Ovary (tissue), 9 donors: ENCODE results near the gene ANTXR1. TPM values are rescaled to one million over a fixed set of nuclear protein-coding genes. Genes with fewer than 3 reads are reported as not detected.

Experiments
- DNase-seq, 5 donors: peaks; one replicate each; pipeline ENCODE4 v3.0.0-alpha.2; 2019 to 2020
- H3K27ac ChIP-seq, 2 donors: fragments of 200-600 bp; one replicate each; pipeline versions ENCODE4 v1.5.1 to v1.8.0; 2019 to 2022
- H3K27me3 ChIP-seq: fragments of 200-600 bp; one replicate; pipeline ENCODE4 v1.8.0; 2022
- H3K36me3 ChIP-seq: fragments of 200-600 bp; sonication (generic); one replicate; pipeline ENCODE4 v1.5.1; 2019
- H3K4me1 ChIP-seq: one replicate; pipeline ENCODE4 v1.8.1; 2013; ENCODE audit warnings: mild to moderate bottlenecking, moderate library complexity; ENCODE audit not compliant: insufficient read depth
- H3K4me3 ChIP-seq: fragments of 200-600 bp; sonication (generic); one replicate; pipeline ENCODE4 v1.5.1; 2017
- H3K9me3 ChIP-seq, 2 donors: fragments of 200-600 bp in 1 of 2; sonication (generic) in 1 of 2; one replicate each; pipeline versions ENCODE4 v1.5.1 to v1.8.1; 2013 to 2019; ENCODE audit warnings: mild to moderate bottlenecking in 1 of 2, moderate library complexity in 1 of 2
- EP300 ChIP-seq: sonication (generic); formaldehyde crosslinking; IDR thresholded peaks from one replicate; pipeline ENCODE4 v1.6.1; 2017; ENCODE audit warnings: antibody characterized with exemption
- POLR2A ChIP-seq: fragments of 450-650 bp; IDR thresholded peaks from one replicate; pipeline ENCODE4 v1.6.1; 2017; ENCODE audit warnings: antibody characterized with exemption, mild to moderate bottlenecking, moderate library complexity
- WGBS, 3 donors: extraction: QIAGEN DNeasy Blood & Tissue Kit in 1 of 3; methylation state at CpG; one replicate each; pipeline versions ENCODE4 v1.1.5 to v1.1.7; 2013 to 2017; 5-methylcytosine and 5-hydroxymethylcytosine counted together
- intact Hi-C, 4 donors: fragments of 100-400 bp; cut with DNase I; formaldehyde crosslinking; loops; one replicate each; pipeline versions ENCODE4 v1.11.0 to v1.15.1; 2022 to 2023
- polyA plus RNA-seq, 2 donors: library from polyadenylated mRNA; stranded (reverse); fragments of 200-250 nt in 1 of 2; fragments of 350-450 nt in 1 of 2; fragmentation: Illumina TruSeq in 1 of 2; extraction: RNeasy Lipid Tissue Mini Kit (QIAGEN cat#74804) in 1 of 2; gene quantifications; one replicate each; pipeline ENCODE4 v1.2.3, GENCODE V29; 2013 to 2014
- total RNA-seq, 7 donors: library from RNA; depleted of rRNA in 2 of 7; stranded (reverse); fragments of >200 nt in 2 of 7; fragmentation: NEBNext Ultra II Directional in 3 of 7; extraction: Animal tissue kit (Norgen Biotek cat#: 25700) in 3 of 7; gene quantifications; one replicate each; pipeline versions ENCODE4 v1.1.0 to v1.2.4, GENCODE V29; 2016 to 2023
- TF ChIP-seq, protein P1 (sequence below), 3 donors: fragments of 450-650 bp in 2 of 3; fragments of 200-600 bp in 1 of 3; IDR thresholded peaks; one replicate each; pipeline versions ENCODE4 v1.5.1 to v1.8.0; 2016 to 2022; ENCODE audit warnings: antibody characterized with exemption in 3 of 3, mild to moderate bottlenecking in 1 of 3
- donor health status: DM: no; HTN: no; CAD: no; lungs with moderate emphysema.
- donor health status: DM: no; HTN: no; CAD: no.
- donor health status: Bipolar disorder and iron deficiency.
- donor health status: DM: yes; HTN: yes; CAD: no.
- donor health status: DM: no; HTN: no; CAD: no.
- donor health status: DM: yes; HTN: yes; CAD: no.

Gene ANTXR1
- total and polyA plus RNA-seq, 9 donors, result 73.0 to 276 (median 152) TPM

DNA sequence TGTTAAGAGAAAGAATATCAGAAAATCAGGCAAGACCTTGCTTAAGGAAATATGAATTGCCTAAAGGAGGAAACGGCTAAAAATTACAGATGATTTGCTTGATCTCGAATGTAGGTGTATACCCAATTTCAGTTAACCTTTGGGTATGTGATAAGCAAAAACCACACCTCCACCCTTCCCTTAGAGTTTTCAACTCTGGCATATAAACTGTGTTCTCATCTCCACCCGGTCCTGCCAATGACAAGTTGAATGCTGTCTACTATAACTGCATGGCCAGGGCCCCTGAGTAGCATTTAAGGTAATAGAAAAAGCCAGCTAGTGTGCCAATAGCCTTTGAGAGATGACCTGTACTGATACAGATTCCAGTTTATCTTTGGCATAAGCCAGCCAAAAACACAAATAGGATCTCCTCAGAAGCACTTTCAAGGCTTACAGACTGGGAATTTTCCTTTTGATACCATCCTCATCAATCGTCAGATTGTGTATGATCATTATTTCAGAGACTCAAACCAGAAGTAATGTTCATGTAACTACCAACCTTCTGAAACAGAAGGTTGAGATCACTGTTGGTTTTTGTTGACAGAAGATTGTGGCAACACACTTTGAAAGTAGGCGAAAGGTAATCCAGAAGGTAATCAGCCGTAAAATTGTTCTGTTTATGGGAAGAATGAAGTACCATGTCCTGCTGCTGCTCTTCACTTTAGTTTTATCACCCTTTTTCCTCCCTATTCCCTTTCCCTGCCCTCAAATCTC is 211.0 kb downstream of the ANTXR1 start:
- no peak overlapping the region for H3K27ac ChIP-seq
- no peak overlapping the region for H3K4me3 ChIP-seq
- peaks cover 10% of the 10 kb centered on the region for H3K4me1 ChIP-seq
- no peak for DNase-seq
- TF ChIP-seq POLR2A, result no peak
- TF ChIP-seq, protein P1, sequence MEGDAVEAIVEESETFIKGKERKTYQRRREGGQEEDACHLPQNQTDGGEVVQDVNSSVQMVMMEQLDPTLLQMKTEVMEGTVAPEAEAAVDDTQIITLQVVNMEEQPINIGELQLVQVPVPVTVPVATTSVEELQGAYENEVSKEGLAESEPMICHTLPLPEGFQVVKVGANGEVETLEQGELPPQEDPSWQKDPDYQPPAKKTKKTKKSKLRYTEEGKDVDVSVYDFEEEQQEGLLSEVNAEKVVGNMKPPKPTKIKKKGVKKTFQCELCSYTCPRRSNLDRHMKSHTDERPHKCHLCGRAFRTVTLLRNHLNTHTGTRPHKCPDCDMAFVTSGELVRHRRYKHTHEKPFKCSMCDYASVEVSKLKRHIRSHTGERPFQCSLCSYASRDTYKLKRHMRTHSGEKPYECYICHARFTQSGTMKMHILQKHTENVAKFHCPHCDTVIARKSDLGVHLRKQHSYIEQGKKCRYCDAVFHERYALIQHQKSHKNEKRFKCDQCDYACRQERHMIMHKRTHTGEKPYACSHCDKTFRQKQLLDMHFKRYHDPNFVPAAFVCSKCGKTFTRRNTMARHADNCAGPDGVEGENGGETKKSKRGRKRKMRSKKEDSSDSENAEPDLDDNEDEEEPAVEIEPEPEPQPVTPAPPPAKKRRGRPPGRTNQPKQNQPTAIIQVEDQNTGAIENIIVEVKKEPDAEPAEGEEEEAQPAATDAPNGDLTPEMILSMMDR (IDR thresholded peaks at IDR 0.05), result no peak
- no peak for TF ChIP-seq EP300
- H3K9me3 ChIP-seq, result no peaks in the 10 kb centered on the region
- H3K27me3 ChIP-seq, result no peaks in the 10 kb centered on the region
- no peaks in the 10 kb centered on the region for H3K36me3 ChIP-seq
- intact Hi-C loops, result no loop called here
- 86 to 91% (median 90%) methylated on average over 6 of the region's 6 CpGs for WGBS, 3 donors

DNA sequence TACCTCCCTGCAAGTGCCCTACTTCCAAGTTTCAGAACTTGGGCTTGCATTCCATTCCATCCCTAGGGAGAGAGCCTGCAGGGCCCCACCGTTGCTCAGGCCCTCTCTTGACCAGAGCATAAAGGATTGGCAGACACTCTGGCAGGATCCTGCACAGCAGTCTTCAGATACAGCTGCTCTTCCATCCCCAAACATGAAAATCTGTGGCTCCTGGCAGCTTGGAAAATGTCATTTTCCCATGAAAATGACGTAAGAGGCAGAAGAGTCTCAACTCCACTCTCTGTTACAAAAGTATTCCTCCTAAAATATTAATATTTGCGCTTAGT is 211.5 kb downstream of the ANTXR1 start:
- TF ChIP-seq POLR2A (no peak), EP300 (no peak)
- TF ChIP-seq, protein P1 (IDR thresholded peaks at IDR 0.05), result no peak
- H3K27ac ChIP-seq, result no peak overlapping the region
- no peak overlapping the region for H3K4me3 ChIP-seq
- intact Hi-C loops, result no loop called here
- H3K4me1 ChIP-seq, result peaks cover 10% of the 10 kb centered on the region
- WGBS, 3 donors, result 39 to 48% (median 42%) methylated on average over 3 of the region's 3 CpGs
- DNase-seq, result no peak
- H3K36me3 ChIP-seq, result no peaks in the 10 kb centered on the region
- no peaks in the 10 kb centered on the region for H3K27me3 ChIP-seq
- no peaks in the 10 kb centered on the region for H3K9me3 ChIP-seq

DNA sequence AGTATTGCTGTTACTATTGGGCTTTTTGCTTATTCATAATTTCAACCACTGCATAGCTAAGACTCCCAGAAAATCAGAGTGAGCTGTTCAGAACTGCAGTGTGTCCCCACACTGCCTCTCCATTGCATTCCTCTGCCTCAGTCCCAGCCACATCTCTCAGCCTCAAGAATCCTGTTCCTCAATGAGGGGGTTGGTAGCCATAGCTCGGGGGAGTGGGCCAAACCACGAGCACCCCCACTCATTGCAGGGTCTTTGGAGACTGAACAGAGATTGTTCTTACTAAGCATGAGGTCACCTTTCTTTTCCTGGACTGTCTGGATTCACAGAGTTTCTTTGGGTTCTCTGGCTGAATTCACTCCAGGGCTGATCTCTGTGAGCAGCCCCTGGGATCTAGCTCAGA is 213.0 kb downstream of the ANTXR1 start:
- no peaks in the 10 kb centered on the region for H3K27me3 ChIP-seq
- no peaks in the 10 kb centered on the region for H3K36me3 ChIP-seq
- no peak overlapping the region for H3K27ac ChIP-seq
- H3K4me3 ChIP-seq, result no peak overlapping the region
- intact Hi-C loops, result no loop called here
- 67 to 75% (median 74%) methylated on average over 2 of the region's 2 CpGs for WGBS, 3 donors
- no peaks in the 10 kb centered on the region for H3K9me3 ChIP-seq
- H3K4me1 ChIP-seq, result peaks cover 10% of the 10 kb centered on the region
- TF ChIP-seq, protein P1 (IDR thresholded peaks at IDR 0.05), result no peak
- TF ChIP-seq POLR2A (no peak), EP300 (no peak)
- DNase-seq, result no peak

DNA sequence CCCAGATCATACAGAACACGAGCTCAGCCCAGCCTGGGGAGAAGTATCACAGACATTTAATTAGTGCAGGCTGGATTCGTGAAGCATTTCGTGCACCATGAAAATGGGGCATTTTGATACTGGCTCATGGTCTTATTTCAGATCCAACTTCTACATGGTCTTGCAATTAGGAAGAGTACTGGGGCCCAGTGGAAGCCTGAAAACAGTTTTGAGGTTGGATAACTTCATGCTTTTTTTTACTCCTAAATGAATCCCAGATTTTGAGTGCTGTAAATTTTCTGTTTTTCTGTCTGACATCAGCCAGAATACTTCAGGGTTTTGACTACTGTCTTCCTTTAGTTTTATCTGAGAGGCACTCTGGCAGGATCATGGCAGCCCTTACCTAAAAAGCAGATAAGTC is 213.9 kb downstream of the ANTXR1 start:
- no peaks in the 10 kb centered on the region for H3K27me3 ChIP-seq
- intact Hi-C loops, result no loop called here
- no peaks in the 10 kb centered on the region for H3K36me3 ChIP-seq
- no peak overlapping the region for H3K27ac ChIP-seq
- no peaks in the 10 kb centered on the region for H3K9me3 ChIP-seq
- no peak overlapping the region for H3K4me3 ChIP-seq
- TF ChIP-seq POLR2A (no peak), EP300 (no peak)
- TF ChIP-seq, protein P1 (IDR thresholded peaks at IDR 0.05), result no peak
- 94 to 96% (median 95%) methylated on average over 3 of the region's 3 CpGs for WGBS, 3 donors
- DNase-seq, result no peak
- H3K4me1 ChIP-seq, result peaks cover 9% of the 10 kb centered on the region
